ENCODE measurements around the gene CRTC2.

CRTC2 gene

GRCh38 chr1:153946622-153947241 lies 11.7 kb downstream of the CRTC2 start, which contains the start of gene DENND4B:
DENND4B (minus strand) TSS chr1:153946718; CDS start chr1:153944374, 2,344 bp downstream.
- peak within 1 kb of the TSS; percentile 91 for H3K4me2 ChIP-seq (ENCODE audit: low read depth, low read length, poor library complexity, severe bottlenecking)
- no peaks in the 10 kb centered on the region for H3K27me3 ChIP-seq (ENCODE audit: insufficient read depth, low read length, poor library complexity, severe bottlenecking)
- H3K9me3 ChIP-seq (ENCODE audit: insufficient read depth, low read depth, low read length), result no peaks in the 10 kb centered on the region
- TF ChIP-seq EZH2phosphoT487 (IDR thresholded peaks at IDR 0.05; ENCODE audit: borderline replicate concordance) (no peak), CTCF (conservative IDR thresholded peaks at IDR 0.05; ENCODE audit: low read length) (peak; percentile 71)
- H3F3A ChIP-seq (ENCODE audit: low read depth), result no peaks in the 10 kb centered on the region
- H3K9ac ChIP-seq (ENCODE audit: low read depth, low read length, poor library complexity, severe bottlenecking), result peak within 1 kb of the TSS; percentile 91
- no peaks in the 10 kb centered on the region for H3K9me2 ChIP-seq (replicated peaks; ENCODE audit: low read depth, low read length)
- peak within 1 kb of the TSS; percentile 85 for H3K4me3 ChIP-seq (ENCODE audit: low read length, poor library complexity, severe bottlenecking)
- peak within 1 kb of the TSS; percentile 65 for H2AFZ ChIP-seq (ENCODE audit: low read length)
- H4K20me1 ChIP-seq (ENCODE audit: insufficient read depth, low read length, poor library complexity, severe bottlenecking), result peaks cover 25% of the 10 kb centered on the region
- peaks cover 39% of the 10 kb centered on the region for H3K79me2 ChIP-seq (ENCODE audit: insufficient read depth, low read length)
- H3K4me1 ChIP-seq (ENCODE audit: insufficient read depth, low read length, poor library complexity, severe bottlenecking), result peaks cover 21% of the 10 kb centered on the region
- peaks cover 46% of the 10 kb centered on the region; the same call in 1 of the 2 replicates for H3K36me3 ChIP-seq (ENCODE audit: insufficient read depth, low read length)

- Histone ChIP-seq H3K9ac (ENCODE audit: low read depth, low read length, poor library complexity, severe bottlenecking) (peak overlapping the region; percentile 91), H3K79me2 (ENCODE audit: insufficient read depth, low read length) (peaks cover 37% of the 10 kb centered on the region), H3K4me2 (ENCODE audit: low read depth, low read length, poor library complexity, severe bottlenecking) (peak overlapping the region; percentile 91), H3K9me3 (ENCODE audit: insufficient read depth, low read depth, low read length) (no peaks in the 10 kb centered on the region), H3F3A (ENCODE audit: low read depth) (no peaks in the 10 kb centered on the region), H3K4me3 (ENCODE audit: low read length, poor library complexity, severe bottlenecking) (peak overlapping the region; percentile 85), H3K4me1 (ENCODE audit: insufficient read depth, low read length, poor library complexity, severe bottlenecking) (peaks cover 21% of the 10 kb centered on the region), H3K36me3 (ENCODE audit: insufficient read depth, low read length) (peaks cover 46% of the 10 kb centered on the region; the same call in 1 of the 2 replicates), H2AFZ (ENCODE audit: low read length) (peak overlapping the region; percentile 65), H3K27me3 (ENCODE audit: insufficient read depth, low read length, poor library complexity, severe bottlenecking) (no peaks in the 10 kb centered on the region), H4K20me1 (ENCODE audit: insufficient read depth, low read length, poor library complexity, severe bottlenecking) (peaks cover 25% of the 10 kb centered on the region), H3K9me2 (replicated peaks; ENCODE audit: low read depth, low read length) (no peaks in the 10 kb centered on the region)
- TF ChIP-seq EZH2phosphoT487 (IDR thresholded peaks at IDR 0.05; ENCODE audit: borderline replicate concordance) (no peak), CTCF (conservative IDR thresholded peaks at IDR 0.05; ENCODE audit: low read length) (no peak)
Observed at GRCh38 chr1:153945795-153946621, 12.4 kb downstream of the CRTC2 start.

GRCh38 chr1:153945131-153945794 lies 13.1 kb downstream of the CRTC2 start:
- H3K4me2 ChIP-seq (ENCODE audit: low read depth, low read length, poor library complexity, severe bottlenecking), result peak overlapping the region; percentile 91
- peak overlapping the region; percentile 91 for H3K9ac ChIP-seq (ENCODE audit: low read depth, low read length, poor library complexity, severe bottlenecking)
- H3K9me3 ChIP-seq (ENCODE audit: insufficient read depth, low read depth, low read length), result no peaks in the 10 kb centered on the region
- no peaks in the 10 kb centered on the region for H3F3A ChIP-seq (ENCODE audit: low read depth)
- H3K36me3 ChIP-seq (ENCODE audit: insufficient read depth, low read length), result peaks cover 46% of the 10 kb centered on the region; the same call in 1 of the 2 replicates
- peak overlapping the region; percentile 65 for H2AFZ ChIP-seq (ENCODE audit: low read length)
- H3K4me3 ChIP-seq (ENCODE audit: low read length, poor library complexity, severe bottlenecking), result peak overlapping the region; percentile 85
- H4K20me1 ChIP-seq (ENCODE audit: insufficient read depth, low read length, poor library complexity, severe bottlenecking), result peaks cover 23% of the 10 kb centered on the region
- TF ChIP-seq CTCF (conservative IDR thresholded peaks at IDR 0.05; ENCODE audit: low read length), result no peak
- no peak for TF ChIP-seq EZH2phosphoT487 (IDR thresholded peaks at IDR 0.05; ENCODE audit: borderline replicate concordance)
- peaks cover 37% of the 10 kb centered on the region for H3K79me2 ChIP-seq (ENCODE audit: insufficient read depth, low read length)
- no peaks in the 10 kb centered on the region for H3K27me3 ChIP-seq (ENCODE audit: insufficient read depth, low read length, poor library complexity, severe bottlenecking)
- H3K9me2 ChIP-seq (replicated peaks; ENCODE audit: low read depth, low read length), result no peaks in the 10 kb centered on the region
- peaks cover 21% of the 10 kb centered on the region for H3K4me1 ChIP-seq (ENCODE audit: insufficient read depth, low read length, poor library complexity, severe bottlenecking)
